Measurements from ENCODE around the gene SLC7A14.
"Not testable (repeated sequence)": the region's sequence is repeated elsewhere in the genome, so short reads cannot be mapped to it uniquely, and the experiment has no call there.

The SLC7A14 gene

DNA sequence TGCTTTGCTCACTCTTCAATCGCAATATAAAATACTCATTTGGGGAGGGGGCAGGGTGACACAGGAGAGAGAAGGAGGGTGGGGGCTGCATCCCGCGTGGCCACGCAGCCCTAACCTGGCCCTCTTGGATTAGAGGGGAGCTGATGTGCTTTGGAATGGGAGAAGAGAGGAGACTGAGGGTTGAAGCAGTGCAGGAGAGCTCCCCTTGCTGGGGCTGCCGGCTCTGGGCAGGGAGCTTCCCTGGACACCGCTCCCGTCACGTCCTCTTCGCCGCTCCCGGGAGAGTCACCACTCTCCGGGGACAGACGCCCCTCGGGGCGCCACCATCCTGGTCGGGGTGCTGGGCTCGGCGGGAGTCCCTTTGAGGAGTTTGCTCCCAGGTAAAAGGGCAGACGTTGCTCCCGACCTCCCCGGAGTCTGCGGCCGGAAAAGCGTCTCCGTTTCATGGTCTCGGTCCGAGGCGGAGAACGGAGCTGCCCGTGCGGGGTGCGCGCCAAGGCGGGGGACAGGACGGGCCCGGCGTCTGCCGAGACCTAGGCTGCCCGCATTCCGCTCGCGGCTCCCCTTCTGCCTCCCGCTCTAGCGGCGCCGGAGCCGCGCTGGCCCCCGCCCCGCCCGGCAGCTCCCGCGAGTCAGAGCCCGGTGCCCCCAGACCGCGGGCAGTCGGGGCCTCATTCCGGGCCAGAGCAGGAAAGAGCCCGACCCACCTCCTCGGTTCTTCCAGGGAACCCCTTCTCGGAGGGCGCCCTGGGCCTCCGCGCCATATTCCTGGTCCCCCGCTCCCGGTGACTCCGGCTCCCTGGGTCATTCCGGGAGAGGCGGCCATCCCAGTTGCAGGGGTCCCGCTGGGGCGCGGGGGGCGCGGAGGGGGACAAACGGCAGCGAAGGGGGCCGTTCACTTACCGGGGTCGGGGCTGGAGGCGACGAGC lies 603 bp downstream of the SLC7A14 start:
- no peaks in the 10 kb centered on the region for H3K4me1 ChIP-seq (ENCODE audit: control insufficient read depth, insufficient read depth, low read length)
- no peaks in the 10 kb centered on the region for H3K36me3 ChIP-seq (ENCODE audit: control insufficient read depth, insufficient read depth, low read length)
- peak overlapping the region; percentile 63 for H3K4me3 ChIP-seq (ENCODE audit: low read depth, low read length)
- H3K27me3 ChIP-seq (ENCODE audit: control insufficient read depth, insufficient read depth, low read length), result peaks cover 36% of the 10 kb centered on the region
- no peak overlapping the region for H3K9ac ChIP-seq (ENCODE audit: low read depth, low read length)
- no peaks in the 10 kb centered on the region for H3K9me3 ChIP-seq (ENCODE audit: control insufficient read depth, insufficient read depth, low read length)

DNA sequence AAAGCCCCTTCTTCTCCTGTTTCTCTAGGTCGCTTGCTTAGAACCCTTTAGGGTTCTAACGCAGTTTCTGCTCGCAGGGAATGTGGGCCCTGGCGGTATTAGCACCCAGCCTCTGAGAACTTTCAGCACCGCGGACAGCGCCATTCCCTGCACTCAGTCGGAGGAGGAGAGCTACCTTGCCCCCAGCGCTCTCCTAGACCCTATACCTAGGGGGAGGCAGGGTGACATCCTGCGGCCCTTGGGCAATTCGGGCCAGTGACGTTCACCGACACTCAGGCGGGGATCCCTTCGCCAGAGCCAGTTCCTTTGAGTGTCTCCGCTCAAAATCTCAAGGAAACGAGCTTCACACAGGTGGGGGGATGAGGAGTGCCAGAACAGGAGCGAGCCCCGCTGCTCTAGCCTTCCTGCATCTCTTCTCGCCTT lies 1.3 kb downstream of the SLC7A14 start:
- Histone ChIP-seq H3K4me3 (ENCODE audit: low read depth, low read length) (peak overlapping the region; percentile 63), H3K9ac (ENCODE audit: low read depth, low read length) (no peak overlapping the region), H3K27me3 (ENCODE audit: control insufficient read depth, insufficient read depth, low read length) (peaks cover 36% of the 10 kb centered on the region), H3K9me3 (ENCODE audit: control insufficient read depth, insufficient read depth, low read length) (no peaks in the 10 kb centered on the region), H3K36me3 (ENCODE audit: control insufficient read depth, insufficient read depth, low read length) (no peaks in the 10 kb centered on the region), H3K4me1 (ENCODE audit: control insufficient read depth, insufficient read depth, low read length) (no peaks in the 10 kb centered on the region)

DNA sequence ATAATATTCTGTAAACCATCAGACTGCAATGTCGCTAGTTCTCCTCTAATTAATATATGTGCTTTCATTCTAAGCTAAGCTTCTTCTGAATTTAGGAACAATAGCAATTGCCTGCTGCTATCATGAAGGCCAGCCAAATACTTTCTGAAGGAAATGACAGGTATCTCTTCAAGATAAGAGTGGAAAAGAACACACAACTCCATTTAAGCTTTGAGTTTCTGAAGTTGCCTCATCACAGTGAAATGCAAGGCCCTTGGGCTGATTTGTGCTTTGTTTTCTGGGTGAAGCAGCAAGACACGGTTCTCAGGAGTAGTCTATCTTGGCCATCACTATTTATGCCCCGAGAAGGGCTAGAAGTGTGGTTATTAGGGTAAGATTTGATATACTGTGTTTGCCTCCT lies 6.2 kb downstream of the SLC7A14 start:
- Histone ChIP-seq H3K4me3 (ENCODE audit: low read depth, low read length) (no peak overlapping the region), H3K9me3 (ENCODE audit: control insufficient read depth, insufficient read depth, low read length) (no peaks in the 10 kb centered on the region), H3K9ac (ENCODE audit: low read depth, low read length) (no peak overlapping the region), H3K4me1 (ENCODE audit: control insufficient read depth, insufficient read depth, low read length) (no peaks in the 10 kb centered on the region), H3K36me3 (ENCODE audit: control insufficient read depth, insufficient read depth, low read length) (no peaks in the 10 kb centered on the region), H3K27me3 (ENCODE audit: control insufficient read depth, insufficient read depth, low read length) (peaks cover 10% of the 10 kb centered on the region)

DNA sequence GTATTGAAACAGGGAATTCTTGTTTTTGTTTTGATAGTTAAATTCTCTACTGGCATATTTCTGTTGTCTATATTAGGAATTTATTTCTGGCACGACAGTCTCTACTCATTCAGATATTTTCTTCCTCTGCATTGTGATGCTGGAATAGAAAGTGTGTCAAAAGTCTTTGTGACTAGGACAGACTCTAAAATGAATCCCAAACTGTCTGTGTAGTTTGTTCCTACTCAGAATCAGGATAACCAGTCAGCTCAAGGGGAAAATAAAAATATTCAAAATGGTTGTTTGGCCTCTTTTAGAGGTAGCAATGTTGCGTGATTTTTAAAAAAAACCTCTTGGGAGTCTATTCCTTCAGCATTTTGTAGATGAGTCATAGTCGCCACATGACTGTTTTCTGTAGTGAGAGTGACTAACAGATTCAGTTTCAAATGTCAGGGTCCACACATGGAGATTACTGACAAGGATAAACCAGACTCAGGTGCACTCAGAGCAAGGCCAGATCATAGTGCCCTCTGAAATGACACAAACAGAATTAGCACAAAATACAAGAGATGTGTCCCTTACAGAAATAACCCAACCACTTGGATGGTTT lies 13.1 kb downstream of the SLC7A14 start:
- no peak overlapping the region for H3K9ac ChIP-seq (ENCODE audit: low read depth, low read length)
- H3K27me3 ChIP-seq (ENCODE audit: control insufficient read depth, insufficient read depth, low read length), result no peaks in the 10 kb centered on the region
- no peaks in the 10 kb centered on the region for H3K36me3 ChIP-seq (ENCODE audit: control insufficient read depth, insufficient read depth, low read length)
- H3K9me3 ChIP-seq (ENCODE audit: control insufficient read depth, insufficient read depth, low read length), result no peaks in the 10 kb centered on the region
- no peaks in the 10 kb centered on the region for H3K4me1 ChIP-seq (ENCODE audit: control insufficient read depth, insufficient read depth, low read length)
- H3K4me3 ChIP-seq (ENCODE audit: low read depth, low read length), result no peak overlapping the region

DNA sequence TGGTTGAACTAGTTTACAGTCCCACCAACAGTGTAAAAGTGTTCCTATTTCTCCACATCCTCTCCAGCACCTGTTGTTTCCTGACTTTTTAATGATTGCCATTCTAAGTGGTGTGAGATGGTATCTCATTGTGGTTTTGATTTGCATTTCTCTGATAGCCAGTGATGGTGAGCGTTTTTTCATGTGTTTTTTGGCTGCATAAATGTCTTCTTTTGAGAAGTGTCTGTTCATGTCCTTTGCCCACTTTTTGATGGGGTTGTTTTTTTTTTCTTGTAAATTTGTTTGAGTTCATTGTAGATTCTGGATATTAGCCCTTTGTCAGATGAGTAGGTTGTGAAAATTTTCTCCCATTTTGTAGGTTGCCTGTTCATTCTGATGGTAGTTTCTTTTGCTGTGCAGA lies 18.3 kb downstream of the SLC7A14 start:
- not testable (repeated sequence) for H3K9ac ChIP-seq (ENCODE audit: low read depth, low read length); H3K4me1 ChIP-seq (ENCODE audit: control insufficient read depth, insufficient read depth, low read length); H3K9me3 ChIP-seq (ENCODE audit: control insufficient read depth, insufficient read depth, low read length); H3K36me3 ChIP-seq (ENCODE audit: control insufficient read depth, insufficient read depth, low read length); H3K4me3 ChIP-seq (ENCODE audit: low read depth, low read length); H3K27me3 ChIP-seq (ENCODE audit: control insufficient read depth, insufficient read depth, low read length)

DNA sequence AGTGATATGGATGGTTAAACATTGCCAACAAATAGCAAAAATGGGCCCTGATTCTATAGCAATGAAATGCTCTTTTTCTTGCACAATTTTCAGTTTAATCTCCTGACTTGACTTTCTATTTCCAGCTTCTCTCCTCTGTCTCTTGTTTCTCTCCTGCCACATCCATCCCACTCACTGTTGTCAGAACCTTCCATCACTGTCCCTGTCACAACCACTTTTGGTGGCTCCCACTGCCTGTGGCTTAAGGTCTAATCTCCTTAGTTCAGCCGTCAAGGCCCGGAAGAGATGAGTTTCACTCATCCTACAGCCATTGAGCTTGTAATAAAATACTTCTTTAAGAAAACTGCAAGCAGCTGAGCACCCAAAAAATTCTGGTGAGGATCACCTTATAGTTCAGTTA lies 19.5 kb downstream of the SLC7A14 start:
- H3K4me3 ChIP-seq (ENCODE audit: low read depth, low read length), result no peak overlapping the region
- no peak overlapping the region for H3K9ac ChIP-seq (ENCODE audit: low read depth, low read length)
- H3K9me3 ChIP-seq (ENCODE audit: control insufficient read depth, insufficient read depth, low read length), result no peaks in the 10 kb centered on the region
- H3K36me3 ChIP-seq (ENCODE audit: control insufficient read depth, insufficient read depth, low read length), result no peaks in the 10 kb centered on the region
- H3K4me1 ChIP-seq (ENCODE audit: control insufficient read depth, insufficient read depth, low read length), result no peaks in the 10 kb centered on the region
- no peaks in the 10 kb centered on the region for H3K27me3 ChIP-seq (ENCODE audit: control insufficient read depth, insufficient read depth, low read length)

DNA sequence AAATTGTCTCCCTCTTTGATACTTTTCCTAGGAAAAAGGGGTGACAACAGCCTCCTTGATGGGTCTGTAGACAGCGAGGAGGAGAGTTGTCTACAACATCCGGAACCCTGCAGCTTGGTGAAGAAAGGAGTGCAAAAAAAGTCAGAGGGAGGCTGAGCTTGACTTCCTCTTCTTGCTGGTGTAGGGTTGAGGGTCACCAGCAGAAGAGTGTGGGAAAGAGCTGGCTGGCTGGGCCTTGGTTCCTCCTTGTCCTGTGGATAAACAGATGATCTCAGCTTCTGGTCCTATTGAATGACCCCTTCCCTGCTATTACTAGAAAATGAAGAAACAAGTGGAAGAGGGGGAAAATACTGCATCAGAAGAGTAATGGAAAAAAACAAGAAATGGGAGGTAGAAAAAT lies 20.4 kb downstream of the SLC7A14 start:
- H3K4me1 ChIP-seq (ENCODE audit: control insufficient read depth, insufficient read depth, low read length), result no peaks in the 10 kb centered on the region
- no peaks in the 10 kb centered on the region for H3K36me3 ChIP-seq (ENCODE audit: control insufficient read depth, insufficient read depth, low read length)
- no peaks in the 10 kb centered on the region for H3K27me3 ChIP-seq (ENCODE audit: control insufficient read depth, insufficient read depth, low read length)
- no peaks in the 10 kb centered on the region for H3K9me3 ChIP-seq (ENCODE audit: control insufficient read depth, insufficient read depth, low read length)
- H3K4me3 ChIP-seq (ENCODE audit: low read depth, low read length), result no peak overlapping the region
- H3K9ac ChIP-seq (ENCODE audit: low read depth, low read length), result no peak overlapping the region

DNA sequence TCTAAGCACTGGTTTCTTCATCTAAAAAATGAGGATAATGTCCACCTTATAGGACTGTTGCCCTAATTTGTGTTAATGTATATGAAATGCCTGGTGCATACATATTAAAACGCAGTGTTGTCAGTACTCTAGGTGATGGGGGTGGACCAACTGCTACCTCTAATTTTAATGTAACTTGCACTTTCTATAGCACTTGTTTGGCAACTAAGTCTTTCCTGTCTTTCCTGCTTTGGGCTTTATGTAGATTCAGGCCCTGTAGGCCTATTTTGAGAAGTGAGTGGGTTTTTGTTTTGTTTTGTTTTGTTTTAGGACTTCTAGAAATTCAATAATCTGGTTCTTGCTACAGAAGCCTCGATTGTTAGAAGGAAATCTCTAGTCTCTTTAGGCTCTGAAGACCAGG lies 21.2 kb downstream of the SLC7A14 start:
- no peaks in the 10 kb centered on the region for H3K36me3 ChIP-seq (ENCODE audit: control insufficient read depth, insufficient read depth, low read length)
- H3K4me3 ChIP-seq (ENCODE audit: low read depth, low read length), result no peak overlapping the region
- no peaks in the 10 kb centered on the region for H3K4me1 ChIP-seq (ENCODE audit: control insufficient read depth, insufficient read depth, low read length)
- H3K9ac ChIP-seq (ENCODE audit: low read depth, low read length), result no peak overlapping the region
- H3K9me3 ChIP-seq (ENCODE audit: control insufficient read depth, insufficient read depth, low read length), result no peaks in the 10 kb centered on the region
- no peaks in the 10 kb centered on the region for H3K27me3 ChIP-seq (ENCODE audit: control insufficient read depth, insufficient read depth, low read length)

DNA sequence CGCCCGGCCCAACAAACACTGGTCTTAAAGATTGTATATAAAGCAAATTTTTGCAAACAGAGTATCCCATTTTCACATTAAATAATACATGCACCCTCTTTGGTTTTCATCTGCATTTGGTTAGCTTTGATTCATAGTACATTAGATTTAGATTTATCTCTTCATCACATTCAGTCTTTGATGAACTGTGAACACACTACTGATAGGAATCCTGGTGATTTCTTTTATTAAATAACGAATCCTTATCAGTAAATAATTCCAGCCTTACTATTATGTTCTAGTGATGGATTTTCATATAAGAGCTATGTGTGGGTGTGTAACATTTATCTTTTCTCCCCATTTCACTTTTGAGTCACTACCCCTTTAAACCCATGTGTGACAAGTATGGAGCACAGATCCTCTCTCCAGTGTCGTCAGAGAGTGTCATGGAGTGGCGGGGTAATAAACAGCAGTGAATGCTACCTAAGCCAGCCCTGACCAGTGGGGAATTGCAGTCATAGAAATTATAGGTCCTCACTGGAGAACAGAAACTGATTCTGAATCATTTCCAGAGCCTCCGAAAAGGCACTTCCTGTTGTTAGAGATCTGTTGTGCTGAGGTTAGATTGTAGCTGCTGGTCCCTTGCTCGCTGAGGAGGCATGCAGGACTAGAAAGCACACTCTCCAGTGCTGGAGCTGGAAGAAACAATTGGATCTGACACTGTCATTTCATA lies 22.0 kb downstream of the SLC7A14 start:
- H3K36me3 ChIP-seq (ENCODE audit: control insufficient read depth, insufficient read depth, low read length), result no peaks in the 10 kb centered on the region
- no peaks in the 10 kb centered on the region for H3K4me1 ChIP-seq (ENCODE audit: control insufficient read depth, insufficient read depth, low read length)
- no peak overlapping the region for H3K4me3 ChIP-seq (ENCODE audit: low read depth, low read length)
- H3K9ac ChIP-seq (ENCODE audit: low read depth, low read length), result no peak overlapping the region
- no peaks in the 10 kb centered on the region for H3K27me3 ChIP-seq (ENCODE audit: control insufficient read depth, insufficient read depth, low read length)
- H3K9me3 ChIP-seq (ENCODE audit: control insufficient read depth, insufficient read depth, low read length), result no peaks in the 10 kb centered on the region

DNA sequence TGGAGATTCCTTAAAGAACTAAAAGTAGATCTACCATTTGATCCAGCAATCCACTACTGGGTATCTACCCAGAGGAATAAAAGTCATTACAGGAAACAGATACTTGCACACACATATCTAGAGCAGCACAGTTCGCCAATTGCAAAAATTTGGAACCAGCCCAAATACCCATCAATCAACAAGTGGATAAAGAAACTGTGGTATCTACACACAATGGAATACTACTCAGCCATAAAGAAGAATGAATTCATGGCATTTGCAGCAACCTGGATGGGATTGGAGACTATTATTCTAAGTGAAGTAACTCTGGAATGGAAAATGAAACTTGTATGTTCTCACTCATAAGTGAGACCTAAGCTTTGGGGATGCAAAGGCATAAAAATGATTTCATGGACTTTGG lies 23.8 kb downstream of the SLC7A14 start:
- Histone ChIP-seq H3K4me1 (ENCODE audit: control insufficient read depth, insufficient read depth, low read length) (no peaks in the 10 kb centered on the region), H3K36me3 (ENCODE audit: control insufficient read depth, insufficient read depth, low read length) (no peaks in the 10 kb centered on the region)

DNA sequence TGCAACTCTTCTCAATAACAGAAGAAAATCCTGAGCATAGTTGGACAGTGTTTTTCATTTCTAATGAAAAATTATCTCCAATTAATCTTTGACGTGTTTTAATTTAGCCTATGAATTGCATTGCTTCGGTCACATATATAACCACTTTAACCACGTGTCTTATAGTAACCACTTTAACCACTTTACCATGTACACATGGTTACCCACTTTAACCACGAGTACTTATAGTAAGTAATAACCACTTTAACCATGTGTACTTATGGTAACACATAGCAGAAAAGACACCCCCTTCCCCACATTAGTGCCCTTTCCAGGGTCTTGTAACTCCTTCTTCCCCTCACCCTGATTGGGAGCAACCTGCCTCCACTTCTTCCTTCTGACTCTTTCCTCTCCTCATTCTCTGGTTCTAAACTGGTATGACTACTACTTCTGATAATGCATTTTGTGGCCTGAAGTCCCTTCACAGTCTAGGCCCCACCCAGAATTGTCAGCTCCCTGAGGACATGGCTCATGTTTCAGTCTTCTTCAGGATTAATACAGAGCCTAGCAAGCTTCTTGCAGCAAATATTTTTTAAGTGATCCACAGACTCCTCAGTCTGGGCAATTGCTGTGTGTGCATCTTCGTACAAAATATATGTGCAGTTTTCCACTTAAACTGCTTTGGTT lies 25.0 kb downstream of the SLC7A14 start:
- Histone ChIP-seq H3K9ac (ENCODE audit: low read depth, low read length) (no peak overlapping the region), H3K36me3 (ENCODE audit: control insufficient read depth, insufficient read depth, low read length) (no peaks in the 10 kb centered on the region), H3K4me3 (ENCODE audit: low read depth, low read length) (no peak overlapping the region), H3K27me3 (ENCODE audit: control insufficient read depth, insufficient read depth, low read length) (no peaks in the 10 kb centered on the region), H3K9me3 (ENCODE audit: control insufficient read depth, insufficient read depth, low read length) (no peaks in the 10 kb centered on the region), H3K4me1 (ENCODE audit: control insufficient read depth, insufficient read depth, low read length) (no peaks in the 10 kb centered on the region)

More for the DNA sequence above, 23.8 kb downstream of the SLC7A14 start:
- H3K4me3 ChIP-seq (ENCODE audit: low read depth, low read length), result no peak overlapping the region
- H3K9me3 ChIP-seq (ENCODE audit: control insufficient read depth, insufficient read depth, low read length), result no peaks in the 10 kb centered on the region
- H3K27me3 ChIP-seq (ENCODE audit: control insufficient read depth, insufficient read depth, low read length), result no peaks in the 10 kb centered on the region
- no peak overlapping the region for H3K9ac ChIP-seq (ENCODE audit: low read depth, low read length)
